ENCODE results near the gene NSMCE4A. TPM values are rescaled to one million over a fixed set of nuclear protein-coding genes. Genes with fewer than 3 reads are reported as not detected.
"Not testable (repeated sequence)": the region's sequence is repeated elsewhere in the genome, so short reads cannot be mapped to it uniquely, and the experiment has no call there.

NSMCE4A gene
- total RNA-seq, 2 donors from 2014 or later: 68.9 to 70.8 TPM

DNA sequence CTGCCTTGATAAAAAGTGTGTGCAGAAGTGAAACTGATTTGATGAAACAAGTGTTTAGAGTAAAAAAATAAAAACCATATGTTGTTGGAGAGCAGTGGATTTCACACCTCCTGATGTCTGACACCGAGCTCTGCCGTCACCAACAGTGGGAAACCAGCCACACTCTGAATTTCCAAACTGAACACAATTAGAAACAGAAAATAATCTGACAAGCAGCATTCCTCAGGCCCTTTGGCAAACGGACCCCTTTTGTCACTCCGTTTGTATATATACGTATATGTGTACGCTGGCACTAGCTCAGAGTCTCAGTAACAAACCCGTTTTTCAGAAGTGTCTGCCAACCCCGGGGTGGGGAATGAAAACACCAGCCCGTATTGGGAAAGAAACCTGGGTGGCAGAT, 46.4 kb upstream of the NSMCE4A start:
- peak; percentile 45 for ATAC-seq
- Histone ChIP-seq H3K4me3 (no peak overlapping the region), H3K9me3 (no peaks in the 10 kb centered on the region), H3K36me3 (replicated peaks in 1 of 2; ENCODE audit: insufficient read depth in 1 of 2, low read depth in 2 of 2) (no peaks in the 10 kb centered on the region), H3K27ac (peak overlapping the region in 2 of 4 donors; percentile 45 to 60), H3K27me3 (no peaks in the 10 kb centered on the region), H3K4me1 (peaks cover 36% of the 10 kb centered on the region)
- no peak for TF ChIP-seq CTCF (IDR thresholded peaks at IDR 0.05)
- no peak for TF ChIP-seq POLR2A (IDR thresholded peaks at IDR 0.05)
- 14 to 25% methylated on average over 9 of the region's 9 CpGs for WGBS, 2 donors
- DNase-seq: peak; percentile 45 to 69 (median 56)
- intact Hi-C loops (cut with DNase I): no loop called here

GRCh38 chr10:122020226-122020625, 45.2 kb upstream of the NSMCE4A start:
- peaks cover 36% of the 10 kb centered on the region for H3K4me1 ChIP-seq
- intact Hi-C loops (cut with DNase I): no loop called here
- no peaks in the 10 kb centered on the region for H3K36me3 ChIP-seq (replicated peaks in 1 of 2; ENCODE audit: insufficient read depth in 1 of 2, low read depth in 2 of 2)
- no peaks in the 10 kb centered on the region for H3K27me3 ChIP-seq
- WGBS, 2 donors: 80 to 84% methylated on average over 6 of the region's 6 CpGs
- H3K27ac ChIP-seq: peak overlapping the region in 2 of 4 donors; percentile 60 to 71
- ATAC-seq: no peak
- H3K9me3 ChIP-seq: no peaks in the 10 kb centered on the region
- no peak for TF ChIP-seq CTCF (IDR thresholded peaks at IDR 0.05)
- no peak for TF ChIP-seq POLR2A (IDR thresholded peaks at IDR 0.05)
- no peak for DNase-seq
- H3K4me3 ChIP-seq: no peak overlapping the region

DNA sequence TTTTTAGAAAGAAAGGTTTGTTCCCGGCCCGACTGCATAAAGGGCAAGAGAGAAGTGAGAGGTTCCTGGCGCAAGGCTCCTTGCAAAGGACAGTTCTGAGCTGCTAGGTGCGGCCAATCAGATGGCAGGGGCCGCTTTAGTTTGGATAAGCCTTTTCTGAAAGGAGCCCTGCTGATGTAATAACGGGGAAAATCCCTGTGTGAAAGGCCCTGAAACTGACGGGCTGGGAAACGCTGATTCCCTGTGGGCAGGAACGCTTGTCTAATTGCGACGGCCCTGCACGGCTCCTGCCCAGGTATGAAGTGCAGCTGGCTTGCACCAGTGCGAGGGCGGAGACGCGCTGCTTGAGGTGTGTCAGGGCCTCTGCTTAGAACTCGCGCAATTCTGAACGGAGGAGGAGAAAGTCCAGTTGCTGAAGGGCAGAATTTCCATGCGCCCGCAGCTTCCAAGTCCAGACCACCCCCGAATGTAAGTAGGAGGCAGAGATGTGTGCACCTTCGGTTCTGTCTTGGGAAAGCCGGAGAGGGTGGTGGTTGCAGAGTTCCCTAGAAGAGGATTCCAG, 44.5 kb upstream of the NSMCE4A start:
- H3K4me3 ChIP-seq: no peak overlapping the region
- intact Hi-C loops (cut with DNase I): no loop called here
- DNase-seq: peak; percentile 68 to 81 (median 77)
- 25 to 41% methylated on average over 17 to 24 of the region's 24 CpGs for WGBS, 2 donors
- no peaks in the 10 kb centered on the region for H3K36me3 ChIP-seq (replicated peaks in 1 of 2; ENCODE audit: insufficient read depth in 1 of 2, low read depth in 2 of 2)
- H3K9me3 ChIP-seq: no peaks in the 10 kb centered on the region
- H3K4me1 ChIP-seq: peaks cover 39% of the 10 kb centered on the region
- H3K27ac ChIP-seq: peak overlapping the region; percentile 11 to 80 (median 64)
- ATAC-seq: peak; percentile 83
- no peak for TF ChIP-seq CTCF (IDR thresholded peaks at IDR 0.05)
- peak; percentile 40 to 81 (median 71) for TF ChIP-seq POLR2A (IDR thresholded peaks at IDR 0.05)
- no peaks in the 10 kb centered on the region for H3K27me3 ChIP-seq

DNA sequence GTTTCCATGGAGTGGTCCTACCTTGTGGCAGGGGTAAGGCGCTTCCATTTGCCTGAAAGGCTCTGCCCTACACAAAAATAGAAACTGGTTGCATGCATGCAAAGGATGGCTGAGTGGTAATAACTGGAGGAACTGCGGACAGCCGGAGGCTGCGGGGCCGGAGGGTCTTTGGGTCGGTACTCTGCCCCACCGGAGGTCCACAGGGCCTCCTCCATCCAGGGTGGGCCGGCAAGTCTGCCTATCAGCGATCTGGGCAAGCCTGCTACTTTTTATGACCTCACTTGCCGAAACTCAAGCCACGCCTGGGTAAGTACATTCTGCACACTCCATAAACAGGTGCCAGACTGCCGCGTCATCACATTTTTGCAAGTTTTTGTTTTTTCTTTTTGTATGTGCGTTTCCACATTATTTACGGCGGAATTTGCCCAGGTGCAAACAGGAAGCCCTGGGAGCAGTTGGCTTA, 44.0 kb upstream of the NSMCE4A start:
- H3K4me1 ChIP-seq: peaks cover 41% of the 10 kb centered on the region
- ATAC-seq (peak; percentile 77), DNase-seq (peak; percentile 53 to 65 (median 58))
- no peaks in the 10 kb centered on the region for H3K36me3 ChIP-seq (replicated peaks in 1 of 2; ENCODE audit: insufficient read depth in 1 of 2, low read depth in 2 of 2)
- H3K9me3 ChIP-seq: no peaks in the 10 kb centered on the region
- intact Hi-C loops (cut with DNase I): no loop called here
- no peak for TF ChIP-seq CTCF (IDR thresholded peaks at IDR 0.05)
- no peak for TF ChIP-seq POLR2A (IDR thresholded peaks at IDR 0.05)
- WGBS, 2 donors: 58 to 72% methylated on average over 14 to 16 of the region's 16 CpGs
- no peak overlapping the region for H3K4me3 ChIP-seq
- H3K27ac ChIP-seq: peak overlapping the region; percentile 11 to 80 (median 64)
- no peaks in the 10 kb centered on the region for H3K27me3 ChIP-seq

- intact Hi-C loops (cut with DNase I): no loop called here
- H3K27ac ChIP-seq: peak overlapping the region in 3 of 4 donors; percentile 57 to 80 (median 71)
- no peaks in the 10 kb centered on the region for H3K9me3 ChIP-seq
- DNase-seq: no peak
- H3K27me3 ChIP-seq: no peaks in the 10 kb centered on the region
- no peaks in the 10 kb centered on the region for H3K36me3 ChIP-seq (replicated peaks in 1 of 2; ENCODE audit: insufficient read depth in 1 of 2, low read depth in 2 of 2)
- TF ChIP-seq POLR2A (IDR thresholded peaks at IDR 0.05): no peak
- TF ChIP-seq CTCF (IDR thresholded peaks at IDR 0.05): no peak
- H3K4me1 ChIP-seq: peaks cover 46% of the 10 kb centered on the region
- H3K4me3 ChIP-seq: no peak overlapping the region
- ATAC-seq: no peak
- WGBS, 2 donors: 68 to 78% methylated on average over 7 of the region's 7 CpGs
These were observed 43.5 kb upstream of the NSMCE4A start for GRCh38 chr10:122018491-122018890.

DNA sequence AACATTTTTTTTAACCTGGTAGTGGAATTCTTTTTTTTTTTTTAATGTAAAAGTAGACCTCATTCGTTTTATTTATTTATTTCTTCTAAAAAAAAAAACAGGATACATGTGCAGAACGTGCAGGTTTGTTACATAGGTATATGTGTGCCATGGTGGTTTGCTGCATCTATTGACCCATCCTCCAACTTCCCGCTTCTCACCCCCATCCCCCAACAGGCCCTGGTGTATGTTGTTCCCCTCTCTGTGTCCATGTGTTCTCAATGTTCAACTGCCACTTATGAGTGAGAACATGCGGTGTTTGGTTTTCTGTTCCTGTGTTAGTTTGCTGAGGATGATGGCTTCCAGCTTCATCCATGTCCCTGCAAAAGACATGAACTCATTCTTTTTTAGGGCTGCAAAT, 42.9 kb upstream of the NSMCE4A start:
- H3K4me3 ChIP-seq; H3K36me3 ChIP-seq (replicated peaks in 1 of 2; ENCODE audit: insufficient read depth in 1 of 2, low read depth in 2 of 2); intact Hi-C loops (cut with DNase I); ATAC-seq; DNase-seq; H3K27me3 ChIP-seq; H3K27ac ChIP-seq; H3K9me3 ChIP-seq: not testable (repeated sequence)
- WGBS, 2 donors: 75 to 87% methylated on average over 4 of the region's 4 CpGs
- H3K4me1 ChIP-seq: peaks cover 52% of the 10 kb centered on the region

Measured in body of pancreas (tissue), 4 donors.